IPS DF 19.7 (cell line): Measurements from ENCODE around the gene MESD.

Source experiments
- DNase-seq: peaks from one replicate; pipeline ENCODE4 v3.0.0-alpha.2; 2013; ENCODE audit warnings: low read depth, low spot score

The MESD gene

GRCh38 chr15:80937718-80938117 is 51.9 kb downstream of the MESD start:
- DNase-seq, result no peak

- no peak for DNase-seq
These were observed 53.1 kb downstream of the MESD start for GRCh38 chr15:80936288-80937078.

DNA sequence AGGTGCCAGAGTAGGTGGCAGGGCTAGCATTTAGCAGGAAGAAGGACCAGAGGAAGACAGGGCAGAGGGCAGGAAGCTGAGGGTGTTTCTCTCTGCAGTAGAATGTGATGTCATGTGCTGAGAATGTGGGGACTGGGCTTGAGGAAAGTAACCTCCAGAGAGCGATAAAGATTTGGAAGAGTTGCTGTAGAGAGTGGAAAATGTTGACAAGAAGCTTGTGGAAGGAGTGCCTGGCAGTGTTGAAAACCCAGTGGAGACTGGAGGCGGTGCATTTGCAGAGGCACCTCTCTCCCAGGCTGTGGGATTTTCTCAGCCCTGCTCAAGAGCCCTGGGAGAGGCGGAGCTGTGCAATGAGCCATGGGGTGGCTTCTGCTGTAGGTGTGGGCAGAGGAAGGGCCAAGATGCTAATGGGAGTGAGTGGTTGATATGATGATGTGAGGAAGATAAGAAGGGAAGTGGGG is 54.8 kb downstream of the MESD start:
- peak; percentile 12 for DNase-seq

DNA sequence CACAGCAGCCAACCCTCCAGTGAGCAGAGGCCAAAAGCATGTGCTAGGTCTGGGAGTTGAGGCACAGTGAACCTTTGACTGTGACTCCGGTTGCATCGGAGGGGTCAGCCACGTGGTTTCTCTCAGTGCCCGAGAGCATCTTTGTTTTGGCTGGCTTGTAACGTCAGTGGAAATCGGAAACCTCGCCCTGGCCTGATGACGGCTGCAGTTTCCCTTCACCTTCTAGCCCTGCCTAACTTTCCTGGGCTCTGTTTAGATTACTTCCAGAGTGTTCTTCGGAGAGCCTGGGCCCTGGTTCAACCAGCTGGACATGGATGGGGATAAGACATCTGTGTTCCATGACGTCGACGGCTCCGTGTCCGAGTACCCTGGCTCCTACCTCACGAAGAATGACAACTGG is 56.6 kb downstream of the MESD start:
- DNase-seq, result no peak

GRCh38 chr15:80932513-80932815 is 57.2 kb downstream of the MESD start:
- DNase-seq, result no peak

- no peak for DNase-seq
These were observed 57.7 kb downstream of the MESD start for GRCh38 chr15:80931721-80932512.

DNA sequence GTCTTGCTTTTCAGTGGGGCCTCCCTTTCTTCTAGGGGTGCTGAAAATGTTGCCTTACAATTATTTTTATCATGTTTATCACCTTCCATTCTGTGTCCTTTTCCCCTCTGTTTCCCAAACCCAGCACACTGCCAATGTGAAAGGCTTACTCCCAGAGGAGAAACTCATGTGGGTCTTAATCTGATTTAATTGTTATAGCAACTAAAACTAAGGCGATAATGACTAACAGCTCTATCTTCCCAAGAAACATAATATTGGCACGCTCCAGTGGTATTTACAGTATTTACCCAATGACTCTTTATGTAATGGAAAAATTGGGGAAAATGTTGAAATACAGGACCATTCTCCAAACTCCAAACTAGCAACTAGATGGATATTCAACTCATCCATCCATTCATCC is 58.4 kb downstream of the MESD start:
- DNase-seq, result no peak

GRCh38 chr15:80929689-80930088 is 59.9 kb downstream of the MESD start:
- DNase-seq, result no peak

GRCh38 chr15:80929225-80929624 is 60.4 kb downstream of the MESD start:
- DNase-seq, result no peak

DNA sequence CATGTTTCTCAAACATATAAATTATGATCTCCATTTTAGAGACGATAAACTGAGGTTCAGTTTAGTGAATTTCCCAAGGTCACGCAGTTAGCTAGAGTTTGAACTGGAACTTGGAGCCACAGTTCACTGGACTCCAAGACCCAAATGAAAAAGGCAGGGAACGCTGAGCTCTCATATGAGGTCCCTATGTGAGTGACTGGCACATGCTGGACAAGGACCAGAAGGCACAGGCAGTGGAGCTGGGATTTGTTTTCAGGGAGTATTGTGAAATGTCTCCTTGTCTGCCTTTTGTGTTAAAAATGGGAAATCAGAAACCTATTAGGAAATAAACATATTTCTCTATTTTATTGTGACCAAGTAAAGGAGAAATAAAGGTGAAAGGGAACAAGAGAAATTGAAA is 63.5 kb downstream of the MESD start:
- DNase-seq, result no peak

GRCh38 chr15:80925597-80926059 is 64.0 kb downstream of the MESD start:
- no peak for DNase-seq

- no peak for DNase-seq
These were observed 65.3 kb downstream of the MESD start for GRCh38 chr15:80924278-80924677.

DNA sequence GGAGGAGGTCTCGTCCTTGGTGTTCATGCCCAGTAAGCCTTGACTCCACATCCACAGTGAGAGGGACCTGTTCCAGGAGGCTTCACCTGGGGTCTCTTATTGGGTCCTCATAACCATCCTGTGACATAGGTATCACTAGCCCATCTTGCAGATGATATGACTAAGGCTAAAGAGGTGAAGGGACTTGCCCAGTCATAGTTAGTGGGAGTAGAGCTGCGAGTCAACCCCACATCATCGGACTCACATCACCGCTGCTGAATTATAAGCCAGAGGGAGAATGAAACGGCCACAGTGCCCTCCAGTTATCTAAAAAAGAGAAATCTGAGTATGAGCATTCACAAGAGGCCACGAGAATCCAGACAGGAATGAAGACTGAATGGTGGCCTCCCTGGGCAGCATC is 66.0 kb downstream of the MESD start:
- DNase-seq, result no peak

GRCh38 chr15:80921736-80922410 is 67.7 kb downstream of the MESD start:
- DNase-seq, result no peak

DNA sequence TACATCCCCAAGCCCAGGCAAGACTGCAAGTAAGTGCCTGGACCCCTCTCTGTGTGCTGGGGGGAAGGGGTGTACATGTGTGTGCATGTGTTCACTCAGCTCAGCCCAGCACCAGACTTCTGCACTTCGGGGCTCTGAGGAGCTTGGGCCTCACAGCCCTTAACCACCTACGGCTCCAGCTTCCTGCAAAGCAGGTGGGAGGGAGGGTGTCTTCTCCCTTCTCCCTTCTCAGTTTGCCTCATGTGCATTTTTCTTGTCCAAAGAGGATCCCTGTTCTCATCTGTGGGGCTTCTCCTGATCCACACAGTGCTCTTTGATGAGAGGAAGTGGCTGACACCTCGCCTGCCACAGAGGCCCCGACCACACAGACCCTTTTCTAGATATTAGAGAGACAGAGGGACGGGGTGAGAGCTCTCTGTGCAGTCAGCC is 69.3 kb downstream of the MESD start:
- DNase-seq, result no peak

DNA sequence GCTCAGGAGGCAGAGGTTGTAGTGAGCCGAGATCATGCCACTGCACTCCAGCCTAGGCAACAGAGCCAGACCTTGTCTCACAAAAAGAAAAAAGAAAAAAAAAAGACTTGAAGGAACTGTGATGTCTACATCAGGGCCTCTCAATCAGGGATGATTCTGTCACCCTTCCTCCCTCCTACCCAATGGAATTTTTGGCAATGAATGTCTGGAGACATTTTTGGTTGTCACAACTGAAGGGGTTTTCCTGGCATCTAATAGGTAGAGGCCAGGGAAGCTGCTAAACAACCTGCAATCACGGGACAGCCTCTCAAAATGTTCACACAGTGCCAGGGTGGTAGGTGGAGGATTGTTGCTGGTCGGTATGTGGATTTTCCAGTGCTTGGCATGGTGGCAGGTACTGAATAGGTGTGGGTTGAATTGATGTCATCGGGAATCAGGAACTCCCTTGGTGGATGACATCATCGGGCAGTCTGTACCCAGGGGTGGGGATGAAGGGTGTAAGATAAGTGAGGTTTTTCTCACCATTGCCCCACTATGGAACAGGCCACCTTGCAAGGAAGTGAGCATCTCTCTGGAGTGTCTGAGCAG is 71.3 kb downstream of the MESD start:
- DNase-seq, result no peak

DNA sequence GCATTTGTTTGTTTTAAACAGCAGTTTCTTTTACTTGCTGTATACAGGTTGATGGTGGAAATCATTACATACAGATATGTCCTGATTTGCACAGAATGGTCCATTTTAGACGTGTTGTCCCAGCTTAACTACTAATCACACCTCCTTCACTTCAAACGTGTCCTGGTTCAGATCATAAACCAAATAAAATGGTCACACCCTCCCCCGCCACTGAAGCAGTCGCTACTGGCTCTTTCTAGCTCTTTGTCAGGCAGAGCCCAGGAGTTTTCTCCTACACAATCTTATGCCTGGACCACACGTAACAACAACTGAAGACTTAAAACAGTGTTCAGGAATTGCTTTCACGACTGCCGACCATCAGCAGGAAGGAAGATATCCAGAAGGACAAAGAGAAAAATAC is 73.6 kb downstream of the MESD start:
- DNase-seq, result no peak

- DNase-seq, result peak; percentile 82
These were observed 74.1 kb downstream of the MESD start for GRCh38 chr15:80915472-80915871.

- DNase-seq, result no peak
These were observed 76.1 kb downstream of the MESD start for GRCh38 chr15:80913541-80913940.

DNA sequence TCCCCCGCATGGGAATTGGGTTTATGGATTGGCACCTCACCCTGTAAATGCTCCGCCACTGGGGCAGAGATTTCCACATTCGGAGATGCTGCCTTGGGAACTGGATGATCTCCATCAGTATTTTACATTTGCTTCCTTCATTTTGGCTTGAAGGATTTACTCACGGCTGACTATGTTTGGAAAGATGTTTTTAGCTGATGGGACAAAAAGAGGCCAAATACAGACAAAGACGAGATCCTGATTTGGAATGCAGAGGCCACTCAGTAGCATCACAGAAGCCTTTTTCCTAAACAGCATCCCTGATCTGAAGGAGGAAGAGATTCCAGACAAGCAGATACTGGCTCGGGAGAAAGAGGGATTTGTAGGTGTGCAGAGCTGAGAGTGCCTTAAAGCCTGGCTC is 76.9 kb downstream of the MESD start:
- no peak for DNase-seq

- DNase-seq, result no peak
These were observed 77.8 kb downstream of the MESD start for GRCh38 chr15:80911821-80912220.

DNA sequence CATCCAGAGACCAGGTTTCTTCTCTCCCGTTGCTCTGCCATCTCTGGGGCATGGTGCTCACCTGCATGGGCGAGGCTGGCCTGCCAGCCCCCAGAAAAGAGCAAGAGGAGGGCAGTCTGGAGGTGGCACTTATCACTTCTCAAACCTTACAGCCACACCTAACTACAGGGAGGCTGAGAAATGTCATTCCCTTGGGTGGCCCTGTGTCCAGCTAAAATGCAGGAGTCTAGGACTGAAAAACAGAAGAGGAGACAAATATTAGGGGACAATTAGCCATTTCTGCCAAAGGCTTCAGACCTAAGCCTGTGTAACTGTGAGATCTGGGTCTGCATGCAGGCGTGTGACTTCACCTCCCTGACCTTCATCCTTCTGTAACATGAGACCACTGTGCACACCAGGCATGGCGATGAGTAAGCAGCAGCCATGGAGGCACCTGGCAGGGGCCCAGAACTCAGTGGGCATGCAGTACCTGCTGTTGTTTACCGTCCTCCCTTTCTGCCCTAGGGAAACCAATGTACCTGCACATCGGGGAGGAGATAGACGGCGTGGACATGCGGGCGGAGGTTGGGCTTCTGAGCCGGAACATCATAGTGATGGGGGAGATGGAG is 83.4 kb downstream of the MESD start:
- no peak for DNase-seq
